ENCODE data around the gene MACROD2. TPM values are rescaled to one million over a fixed set of nuclear protein-coding genes. Genes with fewer than 3 reads are reported as not detected.
"Not testable (repeated sequence)": the region's sequence is repeated elsewhere in the genome, so short reads cannot be mapped to it uniquely, and the experiment has no call there.

The MACROD2 gene
- total RNA-seq, 2 experiments from 2014 or later: not detected

- H3K9me3 Mint-ChIP-seq: peaks cover 7% of the 10 kb centered on the region
- H3K4me3 Mint-ChIP-seq: no peak overlapping the region
- CTCF ChIA-PET: no interaction called here
- H3K27ac Mint-ChIP-seq: no peak overlapping the region
- POLR2A ChIA-PET: no interaction called here
- no peaks in the 10 kb centered on the region for H3K36me3 Mint-ChIP-seq
- H3K27me3 Mint-ChIP-seq: no peaks in the 10 kb centered on the region
- no peak for DNase-seq
- H3K4me1 Mint-ChIP-seq (ENCODE audit: low read depth): no peaks in the 10 kb centered on the region
- intact Hi-C loops (cut with micrococcal nuclease): no loop called here
Measured at GRCh38 chr20:16004108-16004854, 2009.0 kb downstream of the MACROD2 start.

- no peak for DNase-seq
- no peaks in the 10 kb centered on the region for H3K36me3 Mint-ChIP-seq
- intact Hi-C loops (cut with micrococcal nuclease): no loop called here
- no peaks in the 10 kb centered on the region for H3K27me3 Mint-ChIP-seq
- no peaks in the 10 kb centered on the region for H3K9me3 Mint-ChIP-seq
- ChIA-PET CTCF (no interaction called here), POLR2A (no interaction called here)
- no peak overlapping the region for H3K4me3 Mint-ChIP-seq
- H3K4me1 Mint-ChIP-seq (ENCODE audit: low read depth): no peaks in the 10 kb centered on the region
- no peak overlapping the region for H3K27ac Mint-ChIP-seq
Measured at GRCh38 chr20:16005021-16005914, 2010.0 kb downstream of the MACROD2 start.

GRCh38 chr20:16005915-16006493 is 2010.7 kb downstream of the MACROD2 start:
- Mint-ChIP-seq H3K36me3 (no peaks in the 10 kb centered on the region), H3K27me3 (no peaks in the 10 kb centered on the region), H3K27ac (no peak overlapping the region), H3K4me3 (no peak overlapping the region), H3K9me3 (no peaks in the 10 kb centered on the region), H3K4me1 (ENCODE audit: low read depth) (no peaks in the 10 kb centered on the region)
- intact Hi-C loops (cut with micrococcal nuclease): no loop called here
- ChIA-PET POLR2A (no interaction called here), CTCF (no interaction called here)
- no peak for DNase-seq

- Mint-ChIP-seq H3K27me3 (no peaks in the 10 kb centered on the region), H3K4me1 (ENCODE audit: low read depth) (no peaks in the 10 kb centered on the region), H3K36me3 (no peaks in the 10 kb centered on the region), H3K27ac (no peak overlapping the region), H3K9me3 (no peaks in the 10 kb centered on the region), H3K4me3 (no peak overlapping the region)
- intact Hi-C loops (cut with micrococcal nuclease): no loop called here
- ChIA-PET CTCF (no interaction called here), POLR2A (no interaction called here)
- DNase-seq: no peak
Measured at GRCh38 chr20:16007164-16007563, 2011.8 kb downstream of the MACROD2 start.

GRCh38 chr20:16007962-16008361 is 2012.6 kb downstream of the MACROD2 start:
- no peak overlapping the region for H3K4me3 Mint-ChIP-seq

GRCh38 chr20:16011056-16011455 is 2015.7 kb downstream of the MACROD2 start:
- DNase-seq: no peak
- no peak overlapping the region for H3K27ac Mint-ChIP-seq
- peaks cover 5% of the 10 kb centered on the region for H3K9me3 Mint-ChIP-seq
- no peaks in the 10 kb centered on the region for H3K36me3 Mint-ChIP-seq
- POLR2A ChIA-PET: no interaction called here
- intact Hi-C loops (cut with micrococcal nuclease): loop anchor here (5.0 kb wide), 1 partner anchor 461 kb away; no protein-coding TSS in a partner anchor
- CTCF ChIA-PET: no interaction called here
- H3K4me1 Mint-ChIP-seq (ENCODE audit: low read depth): no peaks in the 10 kb centered on the region
- H3K27me3 Mint-ChIP-seq: no peaks in the 10 kb centered on the region
- no peak overlapping the region for H3K4me3 Mint-ChIP-seq

More at GRCh38 chr20:16007962-16008361, 2012.6 kb downstream of the MACROD2 start:
- Mint-ChIP-seq H3K27me3 (no peaks in the 10 kb centered on the region), H3K36me3 (no peaks in the 10 kb centered on the region), H3K4me1 (ENCODE audit: low read depth) (no peaks in the 10 kb centered on the region), H3K9me3 (peaks cover 2% of the 10 kb centered on the region), H3K27ac (no peak overlapping the region)
- no peak for DNase-seq
- CTCF ChIA-PET: no interaction called here
- POLR2A ChIA-PET: no interaction called here
- intact Hi-C loops (cut with micrococcal nuclease): no loop called here

GRCh38 chr20:16011519-16011918 is 2016.2 kb downstream of the MACROD2 start:
- intact Hi-C loops (cut with micrococcal nuclease): loop anchor here (5.0 kb wide), 1 partner anchor 461 kb away; no protein-coding TSS in a partner anchor
- CTCF ChIA-PET: no interaction called here
- H3K36me3 Mint-ChIP-seq: no peaks in the 10 kb centered on the region

GRCh38 chr20:16012934-16013333 is 2017.6 kb downstream of the MACROD2 start:
- H3K9me3 Mint-ChIP-seq; H3K36me3 Mint-ChIP-seq; H3K27me3 Mint-ChIP-seq; DNase-seq; H3K4me1 Mint-ChIP-seq (ENCODE audit: low read depth); H3K4me3 Mint-ChIP-seq; CTCF ChIA-PET; POLR2A ChIA-PET; H3K27ac Mint-ChIP-seq: not testable (repeated sequence)
- intact Hi-C loops (cut with micrococcal nuclease): loop anchor here (5.0 kb wide), 1 partner anchor 459 kb away; no protein-coding TSS in a partner anchor

More at GRCh38 chr20:16011519-16011918, 2016.2 kb downstream of the MACROD2 start:
- POLR2A ChIA-PET: no interaction called here
- Mint-ChIP-seq H3K27me3 (no peaks in the 10 kb centered on the region), H3K9me3 (peaks cover 7% of the 10 kb centered on the region), H3K4me1 (ENCODE audit: low read depth) (no peaks in the 10 kb centered on the region), H3K27ac (no peak overlapping the region), H3K4me3 (no peak overlapping the region)
- DNase-seq: no peak

- intact Hi-C loops (cut with micrococcal nuclease): loop anchor here (5.0 kb wide), 1 partner anchor 459 kb away; no protein-coding TSS in a partner anchor
- no peak overlapping the region for H3K4me3 Mint-ChIP-seq
- POLR2A ChIA-PET: no interaction called here
Measured at GRCh38 chr20:16013631-16014030, 2018.3 kb downstream of the MACROD2 start.

GRCh38 chr20:16014436-16014835 is 2019.1 kb downstream of the MACROD2 start:
- CTCF ChIA-PET: no interaction called here
- intact Hi-C loops (cut with micrococcal nuclease): loop anchor here (5.0 kb wide), 1 partner anchor 458 kb away; no protein-coding TSS in a partner anchor

More at GRCh38 chr20:16013631-16014030, 2018.3 kb downstream of the MACROD2 start:
- DNase-seq: no peak
- H3K27ac Mint-ChIP-seq: no peak overlapping the region
- H3K27me3 Mint-ChIP-seq: no peaks in the 10 kb centered on the region
- CTCF ChIA-PET: no interaction called here
- H3K36me3 Mint-ChIP-seq: no peaks in the 10 kb centered on the region
- H3K4me1 Mint-ChIP-seq (ENCODE audit: low read depth): no peaks in the 10 kb centered on the region
- H3K9me3 Mint-ChIP-seq: peaks cover 7% of the 10 kb centered on the region

GRCh38 chr20:16017656-16018055 is 2022.3 kb downstream of the MACROD2 start:
- ChIA-PET POLR2A (no interaction called here), CTCF (no interaction called here)
- no peaks in the 10 kb centered on the region for H3K36me3 Mint-ChIP-seq
- H3K27me3 Mint-ChIP-seq: no peaks in the 10 kb centered on the region
- no peak overlapping the region for H3K27ac Mint-ChIP-seq
- no peak for DNase-seq
- H3K4me3 Mint-ChIP-seq: no peak overlapping the region
- intact Hi-C loops (cut with micrococcal nuclease): no loop called here
- H3K4me1 Mint-ChIP-seq (ENCODE audit: low read depth): no peaks in the 10 kb centered on the region
- peaks cover 6% of the 10 kb centered on the region for H3K9me3 Mint-ChIP-seq

More at GRCh38 chr20:16014436-16014835, 2019.1 kb downstream of the MACROD2 start:
- no peak overlapping the region for H3K4me3 Mint-ChIP-seq
- no peaks in the 10 kb centered on the region for H3K27me3 Mint-ChIP-seq
- no peak for DNase-seq
- no peaks in the 10 kb centered on the region for H3K4me1 Mint-ChIP-seq (ENCODE audit: low read depth)
- no peaks in the 10 kb centered on the region for H3K36me3 Mint-ChIP-seq
- POLR2A ChIA-PET: no interaction called here
- peaks cover 7% of the 10 kb centered on the region for H3K9me3 Mint-ChIP-seq
- H3K27ac Mint-ChIP-seq: no peak overlapping the region

- no peak overlapping the region for H3K4me3 Mint-ChIP-seq
- peaks cover 7% of the 10 kb centered on the region for H3K9me3 Mint-ChIP-seq
- no peaks in the 10 kb centered on the region for H3K27me3 Mint-ChIP-seq
- no peaks in the 10 kb centered on the region for H3K4me1 Mint-ChIP-seq (ENCODE audit: low read depth)
- ChIA-PET CTCF (no interaction called here), POLR2A (no interaction called here)
- no peak for DNase-seq
- H3K27ac Mint-ChIP-seq: no peak overlapping the region
- intact Hi-C loops (cut with micrococcal nuclease): no loop called here
- no peaks in the 10 kb centered on the region for H3K36me3 Mint-ChIP-seq
Measured at GRCh38 chr20:16018881-16019280, 2023.6 kb downstream of the MACROD2 start.
